Stimulated activated CD4-positive, alpha-beta T cell treated with anti-CD3 and anti-CD28 coated beads, Interleukin-4, amount 100 ng/mL, for 24 hours (primary cell): ENCODE results near the gene CAMKK2.
"Not testable (repeated sequence)": the region's sequence is repeated elsewhere in the genome, so short reads cannot be mapped to it uniquely, and the experiment has no call there.

ENCODE experiments used
- DNase-seq: peaks from one replicate; pipeline ENCODE4 v3.0.0-alpha.2; 2020

CAMKK2 gene

DNA sequence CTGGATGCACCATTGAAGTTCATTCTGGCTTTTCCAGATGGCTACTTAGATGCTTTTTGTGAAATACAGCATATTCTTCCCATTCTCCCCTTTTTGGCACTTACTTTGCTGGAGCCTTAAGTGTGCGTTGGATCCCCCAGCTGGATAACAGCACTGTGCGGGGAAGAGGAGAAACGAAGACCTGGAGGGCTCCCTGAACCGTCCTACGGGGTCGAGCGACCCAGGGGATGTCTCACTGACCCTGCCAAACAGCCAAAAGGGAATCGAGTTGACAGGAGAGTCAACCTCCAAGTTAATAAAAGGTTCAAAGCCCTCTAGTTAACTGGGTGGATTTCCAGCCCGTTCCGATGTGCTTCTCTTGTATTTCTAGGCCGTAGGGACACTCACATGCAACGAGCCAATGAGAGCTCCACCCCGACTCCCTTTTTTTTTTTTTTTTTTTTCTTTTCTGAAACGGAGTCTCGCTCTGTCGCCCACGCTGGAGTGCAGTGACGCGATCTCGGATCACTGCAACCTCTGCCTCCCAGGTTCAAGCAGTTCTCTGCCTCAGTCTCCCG lies 1.0 kb upstream of the CAMKK2 start:
- DNase-seq: peak; percentile 63

DNA sequence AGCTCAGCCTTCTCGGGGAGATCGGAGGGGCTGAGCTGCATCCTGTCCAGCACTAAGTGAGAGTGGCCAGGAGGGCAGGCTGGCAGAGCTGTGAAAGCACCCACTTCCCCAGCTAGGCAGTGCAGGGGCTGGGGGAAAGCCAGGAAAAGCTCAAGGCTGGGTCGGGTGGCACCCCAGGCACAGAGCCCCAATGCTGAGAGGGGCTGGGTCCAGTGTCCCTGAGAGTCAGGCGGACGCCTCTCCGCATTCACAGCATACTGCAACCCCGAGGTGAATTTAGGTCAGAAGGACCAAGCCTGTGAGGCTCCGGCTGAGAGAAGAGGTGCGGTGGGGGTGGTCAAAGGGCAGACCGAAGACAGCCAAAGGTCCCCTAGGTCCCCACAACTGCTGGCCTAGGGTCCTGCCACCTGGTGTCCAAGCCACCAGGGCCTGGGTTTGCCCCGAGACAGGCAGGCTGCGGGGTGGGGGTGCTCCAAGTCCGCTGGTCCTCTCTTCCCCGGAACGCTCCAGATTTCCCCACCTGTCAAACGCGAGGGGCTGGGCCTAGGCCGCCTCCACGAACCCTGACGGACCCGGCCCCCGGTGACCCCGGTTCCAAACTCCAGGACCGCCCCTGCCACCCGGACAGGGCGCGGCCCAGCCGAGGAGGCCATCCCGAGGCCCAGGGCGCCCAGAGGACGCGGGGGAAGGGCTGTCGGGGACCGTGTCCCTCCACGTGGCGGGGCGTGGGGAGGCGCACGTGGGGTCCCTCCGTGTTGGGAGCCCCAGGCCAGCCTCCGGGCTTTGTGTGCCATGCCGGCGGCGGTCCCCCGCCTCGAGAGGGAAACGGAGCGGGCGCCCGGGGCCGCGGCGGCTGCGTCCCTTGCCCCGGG lies 527 bp downstream of the CAMKK2 start:
- DNase-seq: peak; percentile 39

DNA sequence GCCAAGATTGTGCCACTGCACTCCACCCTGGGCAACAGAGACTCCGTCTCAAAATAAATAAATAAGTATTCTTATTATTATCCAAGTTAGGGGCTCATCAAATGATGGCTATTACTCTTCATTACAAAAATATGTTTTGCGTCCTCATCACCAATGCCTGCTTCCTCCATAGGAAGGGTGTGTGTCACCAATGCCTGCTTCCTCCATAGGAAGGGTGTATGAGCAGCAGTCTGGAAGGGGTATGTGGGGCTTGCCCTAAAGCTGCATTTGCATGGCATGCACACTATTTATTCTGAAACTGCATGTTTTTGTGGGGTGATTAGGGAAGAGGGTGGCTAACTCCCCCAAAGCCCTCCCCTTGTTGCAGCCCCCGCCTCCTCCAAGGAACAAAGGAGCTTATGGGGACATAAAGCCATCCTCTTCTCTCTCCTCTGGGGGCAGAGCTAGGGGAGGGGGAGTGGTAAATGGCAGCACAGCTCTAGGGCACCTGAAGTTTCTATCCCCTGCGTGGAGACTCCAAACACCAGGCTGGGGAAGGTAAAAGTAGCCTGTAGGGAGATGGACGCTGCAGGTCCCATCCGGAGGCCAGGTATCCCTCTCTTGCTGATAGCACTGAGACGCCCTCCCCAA lies 1.3 kb downstream of the CAMKK2 start:
- DNase-seq: peak; percentile 7

DNA sequence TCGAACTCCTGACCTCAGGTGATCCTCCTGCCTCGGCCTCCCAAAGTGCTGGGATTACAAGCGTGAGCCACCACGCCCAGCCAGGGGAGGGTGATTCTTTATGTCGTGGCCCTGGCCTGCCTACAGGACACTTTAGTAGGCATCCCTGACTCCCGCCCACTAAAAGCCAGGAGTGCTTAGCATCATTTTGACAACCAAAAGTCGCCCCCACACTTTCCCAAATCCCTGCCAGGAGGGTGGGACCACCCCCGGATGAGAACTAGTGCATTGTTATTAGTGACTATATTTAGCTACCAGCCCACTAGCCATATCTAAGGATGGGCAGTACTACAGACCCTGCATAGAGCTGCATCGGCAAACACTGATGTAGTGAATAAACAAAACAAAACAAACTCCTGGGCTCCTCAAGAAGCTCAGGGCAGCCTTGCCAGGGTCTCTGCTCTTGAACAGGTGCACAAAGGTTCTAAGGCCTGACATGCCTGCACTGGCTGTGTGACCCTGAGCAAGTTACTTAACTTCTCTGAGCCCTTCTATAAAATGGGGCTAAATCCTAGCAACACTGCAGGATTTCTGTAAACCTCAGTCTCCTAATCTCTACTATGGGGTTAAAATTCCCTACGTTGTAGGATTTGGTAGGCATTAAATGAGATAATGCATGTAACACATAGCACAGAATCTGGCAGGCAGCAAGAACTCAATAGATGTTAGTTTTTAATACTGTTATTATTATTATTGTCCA lies 2.2 kb downstream of the CAMKK2 start:
- no peak for DNase-seq

DNA sequence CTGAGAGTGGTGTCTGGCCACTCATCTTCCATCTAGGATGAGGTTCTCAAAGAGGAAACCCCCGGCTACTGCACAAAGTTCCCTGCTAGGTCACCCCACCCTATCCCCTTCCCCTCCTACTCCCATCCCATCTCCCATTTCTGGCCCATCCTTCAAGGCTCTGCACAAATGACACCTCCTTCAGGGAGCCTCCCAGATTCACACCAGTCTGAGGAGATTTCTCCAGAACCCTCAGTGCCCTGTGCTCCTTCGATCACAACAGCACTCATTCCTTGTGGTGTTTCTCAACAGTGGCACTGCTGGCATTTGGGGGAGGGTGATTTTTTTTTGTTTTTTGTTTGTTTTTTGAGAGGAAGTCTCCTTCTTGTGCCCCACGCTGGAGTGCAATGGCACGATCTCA lies 2.9 kb downstream of the CAMKK2 start:
- no peak for DNase-seq

DNA sequence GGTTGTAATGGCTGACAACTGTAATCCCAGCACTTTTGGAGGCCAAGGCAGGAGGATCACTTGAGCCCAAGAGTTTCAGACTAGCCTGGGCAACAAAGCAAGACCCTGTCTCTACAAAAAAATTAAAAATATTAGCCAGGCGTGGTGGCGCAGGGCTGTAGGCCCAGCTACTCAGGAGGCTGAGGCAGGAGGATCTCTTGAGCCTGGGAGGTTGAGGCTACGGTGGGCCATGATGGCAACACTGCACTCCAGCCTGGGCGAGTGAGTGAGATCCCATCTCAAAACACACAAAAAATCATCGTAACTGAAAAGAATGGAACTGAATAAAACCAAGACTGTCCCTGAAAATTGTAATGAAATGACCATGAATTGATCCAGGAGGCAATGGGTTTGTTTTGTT lies 6.1 kb downstream of the CAMKK2 start:
- no peak for DNase-seq

DNA sequence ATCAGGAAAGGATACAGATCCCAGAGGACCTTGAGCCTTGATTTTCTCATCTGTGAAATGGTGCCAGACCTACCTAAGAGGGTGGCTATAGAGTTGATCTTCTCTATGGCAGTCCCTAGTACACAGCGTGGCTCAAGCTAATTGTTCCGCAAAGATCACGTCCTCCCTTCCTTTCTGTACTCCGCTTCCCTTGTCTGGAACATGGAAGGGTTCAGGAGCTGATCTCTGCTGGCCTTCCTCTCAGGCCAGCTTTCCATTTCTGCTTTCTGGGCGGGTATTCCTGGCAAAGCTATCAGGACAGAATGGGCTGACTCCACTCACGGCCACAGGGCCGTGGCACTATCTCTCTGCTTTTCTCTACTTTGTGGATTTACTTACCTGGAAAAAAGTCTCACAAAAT lies 6.5 kb downstream of the CAMKK2 start:
- DNase-seq: no peak

DNA sequence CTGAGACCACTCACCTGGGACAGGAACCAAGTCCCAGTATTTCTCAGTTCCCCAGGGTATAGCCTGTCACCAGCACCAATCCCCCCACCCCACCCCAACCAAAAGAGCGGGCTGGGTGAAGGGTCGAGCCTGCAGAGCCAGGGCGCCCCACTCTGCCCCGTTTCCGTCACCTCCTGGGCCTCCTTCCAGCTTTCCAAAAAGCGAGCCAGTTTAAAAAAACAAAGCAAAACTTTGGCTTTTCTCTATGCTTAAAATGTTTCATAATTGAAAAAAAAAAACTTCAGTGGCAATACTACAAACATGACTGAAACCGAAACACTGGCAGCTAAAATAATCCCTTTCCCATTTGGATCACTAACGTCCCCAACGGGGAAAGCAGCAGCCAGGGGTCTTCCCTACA lies 7.5 kb downstream of the CAMKK2 start:
- DNase-seq: no peak

DNA sequence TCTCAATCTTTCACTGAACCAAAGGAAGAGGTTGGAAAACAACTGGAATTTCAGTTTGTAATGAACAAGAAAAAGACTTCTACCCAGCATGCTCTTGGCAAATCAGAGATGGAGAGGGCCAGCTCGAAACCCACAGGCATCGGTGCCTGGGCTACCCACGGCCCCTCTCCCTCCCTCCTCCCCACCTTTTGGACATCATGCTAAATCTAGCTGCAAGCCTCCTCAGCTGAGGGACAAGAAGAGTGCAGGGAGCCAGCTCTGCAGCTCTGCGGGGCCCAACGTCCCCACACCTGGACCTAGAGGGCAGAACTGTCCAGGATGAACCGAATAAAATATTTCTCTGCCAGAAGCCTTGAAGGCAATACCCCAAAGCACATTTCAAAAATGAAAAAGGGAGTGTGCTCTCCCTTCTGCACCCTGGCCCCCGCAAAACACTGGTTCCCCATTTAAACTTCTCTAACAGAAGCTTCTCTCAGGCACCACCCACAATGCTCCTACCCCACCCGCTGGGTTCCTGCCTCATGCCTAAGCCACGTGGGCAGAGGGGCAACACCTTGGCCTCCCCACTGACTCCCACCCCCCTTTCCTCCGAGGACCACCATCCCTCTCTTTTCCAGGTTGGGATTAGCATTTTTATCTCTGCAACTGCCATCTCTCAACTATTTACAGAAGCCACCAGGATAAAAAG lies 8.2 kb downstream of the CAMKK2 start:
- no peak for DNase-seq

DNA sequence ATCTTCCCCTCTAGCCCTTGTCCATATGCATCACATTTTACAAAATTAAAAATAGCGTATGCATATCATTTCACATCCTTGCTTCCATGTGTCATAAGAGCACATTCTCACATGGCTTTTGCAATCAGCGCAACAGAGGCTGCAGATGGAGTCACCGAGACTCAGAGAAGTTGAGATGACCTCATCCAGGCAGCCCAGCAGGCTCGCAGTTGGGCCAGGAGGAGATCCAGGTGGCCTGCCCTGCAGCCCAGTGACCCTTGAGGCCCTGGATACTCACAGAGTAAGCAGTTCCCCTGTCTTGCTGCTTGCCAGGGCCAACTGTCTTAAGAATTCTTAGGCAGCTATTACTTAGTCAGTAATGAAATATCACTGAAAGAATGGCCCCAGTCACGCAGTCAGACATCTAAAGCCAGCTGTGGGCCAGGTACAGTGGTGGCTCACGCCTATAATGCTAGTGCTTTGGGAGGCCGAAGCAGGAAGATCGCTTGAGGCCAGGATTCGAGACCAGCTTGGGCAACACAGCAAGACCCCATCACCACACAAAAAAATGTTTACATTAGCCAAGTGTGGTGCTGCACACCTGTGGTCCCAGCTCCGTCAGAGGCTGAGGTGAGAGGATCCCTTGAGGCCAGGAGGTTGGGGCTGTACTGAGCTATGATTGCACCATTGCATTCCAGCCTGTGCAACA lies 9.1 kb downstream of the CAMKK2 start:
- no peak for DNase-seq

DNA sequence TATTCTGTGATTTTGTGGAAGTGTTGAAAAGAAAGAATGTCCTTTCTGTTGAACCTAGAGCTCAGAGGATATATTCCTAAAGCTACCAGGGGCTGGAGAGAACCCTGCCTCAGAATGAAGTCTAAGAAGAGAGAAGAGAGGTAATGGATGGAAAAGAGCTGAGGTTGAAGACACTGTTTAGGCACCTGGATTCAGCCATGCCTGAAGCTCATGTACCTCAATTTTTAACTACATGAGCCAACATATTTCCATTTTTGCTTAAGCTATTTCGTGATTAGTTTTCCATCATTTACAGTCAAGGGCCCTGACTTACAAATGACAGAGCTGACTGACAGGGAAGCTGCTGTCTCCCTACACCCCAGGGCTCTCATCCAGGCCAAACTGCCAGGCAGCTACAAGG lies 10.7 kb downstream of the CAMKK2 start:
- no peak for DNase-seq

DNA sequence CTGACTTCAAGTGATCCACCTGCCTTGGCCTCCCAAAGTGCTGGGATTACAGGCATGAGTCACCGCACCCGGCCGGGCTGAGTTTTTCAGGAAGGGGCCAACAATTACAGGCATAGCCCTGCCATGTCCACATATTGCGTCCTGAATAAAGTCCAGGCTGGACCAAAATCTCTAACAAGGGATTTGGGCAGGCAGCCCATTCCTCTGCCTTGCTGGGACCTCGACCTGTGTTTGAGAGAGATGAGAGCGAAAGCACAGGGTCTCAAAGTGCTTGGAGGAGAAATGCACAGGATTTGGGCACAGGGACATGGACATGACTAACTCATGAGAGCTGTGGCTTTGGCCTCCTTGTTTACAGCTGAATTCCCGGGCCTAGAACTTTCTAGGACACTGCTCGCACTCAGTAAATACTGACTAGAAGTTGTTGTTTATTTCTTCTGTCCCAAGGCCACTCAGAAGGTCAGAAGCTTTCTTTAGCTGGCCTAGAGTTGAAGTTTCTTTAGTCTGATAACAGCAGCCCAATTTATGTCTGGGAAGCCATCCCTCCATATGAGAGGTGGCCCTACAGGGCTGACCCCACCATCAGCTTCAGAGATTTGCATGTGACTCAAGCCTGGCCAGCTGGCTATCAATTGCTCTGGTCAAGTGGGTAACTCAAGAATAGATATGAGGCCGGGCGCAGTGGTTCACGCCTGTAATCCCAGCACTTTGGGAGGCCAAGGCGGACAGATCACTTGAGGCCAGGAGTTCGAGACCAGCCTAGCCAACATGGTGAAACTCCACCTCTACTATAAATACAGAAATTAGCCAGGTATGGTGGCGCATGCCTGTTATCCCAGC lies 11.7 kb downstream of the CAMKK2 start:
- no peak for DNase-seq

DNA sequence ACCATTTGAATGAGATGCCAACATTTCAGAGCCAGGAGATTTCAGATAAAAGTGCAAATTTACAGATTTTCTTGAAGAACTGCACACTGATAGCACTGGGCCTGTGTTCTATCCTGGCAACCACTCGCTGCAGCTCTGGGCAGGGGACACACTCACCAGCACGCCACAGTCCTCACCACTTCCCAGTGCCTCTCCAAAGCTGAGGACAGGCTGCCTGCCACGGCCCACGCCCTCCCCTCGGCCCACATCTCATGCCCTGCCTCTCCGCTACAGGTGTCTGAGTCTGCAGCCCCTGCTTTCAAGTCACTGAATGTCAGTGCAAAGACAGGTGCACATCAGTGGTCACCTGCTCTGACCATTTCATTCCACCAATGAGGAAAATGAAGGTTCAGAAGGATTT lies 12.7 kb downstream of the CAMKK2 start:
- DNase-seq: no peak

DNA sequence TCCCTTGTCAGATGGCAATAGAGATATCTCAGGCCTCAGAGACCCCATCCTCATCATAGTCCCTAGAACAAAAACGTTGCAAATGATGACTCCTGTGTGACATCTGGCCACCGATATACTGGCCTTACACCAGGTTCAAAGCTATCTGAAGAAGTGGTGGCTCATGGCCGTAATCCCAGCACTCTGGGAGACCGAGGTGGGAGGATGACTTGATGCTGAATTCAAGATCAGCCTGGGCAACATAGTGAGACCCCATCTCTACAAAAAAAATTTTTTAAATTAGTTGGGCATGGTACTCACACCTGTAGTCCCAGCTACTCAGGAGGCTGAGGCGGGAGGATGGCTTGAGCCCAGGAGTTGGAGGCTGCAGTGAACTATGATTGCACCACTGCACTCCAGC lies 13.1 kb downstream of the CAMKK2 start:
- DNase-seq: no peak

DNA sequence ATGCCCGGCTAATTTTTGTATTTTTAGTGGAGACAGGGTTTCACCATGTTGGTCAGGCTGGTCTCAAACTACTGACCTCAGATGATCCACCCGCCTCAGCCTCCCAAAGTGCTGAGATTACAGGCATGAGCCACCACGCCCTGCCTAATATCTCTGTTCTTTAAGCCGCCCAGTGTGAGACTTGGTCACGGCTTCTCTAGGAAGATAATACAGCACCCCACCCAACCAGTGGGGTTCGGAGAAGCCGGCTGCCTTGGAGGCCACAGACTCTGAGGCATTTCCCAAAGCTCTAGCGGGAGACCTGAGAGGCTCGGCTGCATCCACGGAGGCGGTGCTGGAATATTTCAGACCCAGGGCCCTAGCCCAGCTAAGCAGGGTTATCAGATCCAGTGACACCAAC lies 13.6 kb downstream of the CAMKK2 start:
- not testable (repeated sequence) for DNase-seq

DNA sequence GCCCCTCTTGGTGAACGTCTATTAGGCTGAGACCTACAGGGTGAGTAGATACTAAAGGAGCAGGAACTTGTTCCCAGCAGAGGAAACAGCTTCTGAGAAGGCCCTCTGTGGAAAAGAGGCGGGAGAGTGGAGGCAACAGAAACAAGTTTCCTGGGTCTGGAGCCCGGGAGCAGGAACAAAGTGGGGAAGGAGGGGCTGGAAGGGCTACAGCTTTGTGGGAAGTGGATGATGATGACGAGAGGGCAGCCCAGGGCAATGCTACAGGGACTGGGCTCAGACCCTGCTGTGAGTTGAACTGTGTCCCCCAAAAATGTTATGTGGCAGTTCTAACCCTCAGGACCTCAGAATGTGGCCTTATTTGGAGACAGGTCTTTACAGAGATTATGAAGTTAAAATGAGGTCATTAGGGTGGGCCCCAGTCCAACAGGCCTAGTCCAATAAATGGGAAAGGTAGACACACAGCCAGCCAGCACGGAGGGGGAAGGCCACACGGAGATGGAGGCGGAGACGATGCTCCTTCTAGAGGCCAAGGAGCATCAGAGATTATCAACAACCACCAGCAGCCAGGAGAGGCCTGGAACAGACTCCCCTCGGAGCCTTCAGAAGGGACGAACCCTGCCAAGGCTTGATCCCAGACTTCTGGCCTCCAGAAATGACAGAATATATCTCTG lies 14.3 kb downstream of the CAMKK2 start:
- DNase-seq: no peak

DNA sequence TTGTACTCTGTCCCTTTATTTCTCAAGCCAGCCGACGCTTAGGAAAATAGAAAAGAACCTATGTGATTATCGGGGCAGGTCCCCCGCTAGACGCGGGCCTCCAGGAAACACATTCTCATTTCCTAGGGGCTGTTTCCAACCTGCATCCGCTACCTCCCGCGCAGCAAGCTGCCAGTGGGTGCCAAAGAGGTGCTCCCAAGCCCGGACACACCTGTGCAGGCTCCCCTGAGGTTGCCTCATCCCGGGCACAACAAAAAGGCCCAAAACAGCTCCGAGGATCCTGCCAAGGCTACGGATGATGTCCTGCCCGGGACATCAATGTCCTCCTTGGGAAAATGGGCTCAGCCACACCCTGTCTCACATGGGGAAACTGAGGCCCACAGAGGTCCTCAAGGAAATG lies 15.4 kb downstream of the CAMKK2 start:
- DNase-seq: not testable (repeated sequence)

DNA sequence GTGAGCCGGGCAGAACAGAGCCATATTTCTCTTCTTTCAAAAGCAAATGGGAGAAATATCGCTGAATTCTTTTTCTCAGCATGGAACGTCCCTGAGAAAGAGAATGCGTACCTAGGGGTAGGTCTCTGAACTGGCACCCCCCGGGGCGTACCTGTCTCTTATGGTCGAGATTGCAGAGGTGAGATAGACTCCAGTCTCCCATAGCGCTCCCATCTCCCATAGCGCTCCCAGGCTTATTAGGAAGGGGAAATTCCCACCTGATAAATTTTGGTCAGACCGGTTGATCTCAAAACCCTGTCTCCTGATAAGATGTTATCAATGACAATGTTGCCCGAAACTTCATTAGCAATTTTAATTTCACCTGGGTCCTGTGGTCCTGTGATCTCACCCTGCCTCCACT lies 16.0 kb downstream of the CAMKK2 start:
- DNase-seq: not testable (repeated sequence)

DNA sequence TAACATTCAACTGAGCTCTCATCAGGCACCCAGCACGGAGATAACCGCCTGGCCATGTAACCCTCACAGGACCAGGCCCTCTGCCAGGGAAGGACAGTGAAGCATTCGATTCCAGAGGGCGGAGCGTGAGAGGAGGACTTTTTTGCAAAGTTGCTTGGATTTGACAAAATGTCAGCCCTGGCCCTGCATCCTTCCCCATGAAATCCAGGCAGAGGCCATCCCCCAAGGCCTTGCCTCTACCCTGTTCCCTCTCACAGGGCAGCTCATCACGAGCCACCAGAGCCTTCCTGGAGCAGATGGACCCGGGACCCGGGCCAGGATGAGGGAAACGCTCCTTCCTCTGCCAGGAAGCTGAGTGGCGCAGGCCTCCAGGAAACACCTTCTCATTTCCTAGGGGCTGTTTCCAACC lies 17.0 kb downstream of the CAMKK2 start:
- DNase-seq: no peak

DNA sequence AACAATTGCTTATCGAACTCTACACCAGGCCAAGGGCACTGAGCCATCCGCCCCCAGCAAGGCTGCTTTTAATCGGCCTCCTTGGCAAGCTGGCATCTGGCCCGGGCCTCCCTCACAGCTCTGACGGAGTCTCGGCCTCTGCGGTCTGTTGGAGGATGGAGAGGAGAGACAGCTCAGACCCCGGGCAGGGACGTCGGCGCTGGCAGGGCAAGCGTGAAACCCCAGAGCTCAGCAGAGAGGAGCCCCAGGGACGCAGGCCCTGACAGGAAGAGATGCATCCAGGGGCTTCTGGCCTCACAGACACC lies 17.5 kb downstream of the CAMKK2 start:
- no peak for DNase-seq
